ENCODE data around the gene RINT1. TPM values are rescaled to one million over a fixed set of nuclear protein-coding genes. Genes with fewer than 3 reads are reported as not detected.

Gene RINT1
- total RNA-seq, 4 donors from 2014 or later: 17.1 to 28.9 (median 18.7) TPM

- TF ChIP-seq POLR2A (IDR thresholded peaks at IDR 0.05) (no peak), CTCF (IDR thresholded peaks at IDR 0.05) (no peak)
- no peaks in the 10 kb centered on the region for H3K4me1 ChIP-seq
- no peak overlapping the region for H3K4me3 ChIP-seq
- H3K36me3 ChIP-seq: no peaks in the 10 kb centered on the region
- intact Hi-C loops (cut with DNase I; ENCODE audit: low total_unique reads): no loop called here
- DNase-seq: no peak
- H3K27me3 ChIP-seq: no peaks in the 10 kb centered on the region
- no peaks in the 10 kb centered on the region for H3K9me3 ChIP-seq
- peak overlapping the region in 1 of 2 donors; percentile 18 for H3K27ac ChIP-seq
Measured at GRCh38 chr7:105493923-105494315, 38.1 kb upstream of the RINT1 start.

- Histone ChIP-seq H3K4me1 (no peaks in the 10 kb centered on the region), H3K4me3 (no peak overlapping the region), H3K9me3 (no peaks in the 10 kb centered on the region), H3K27me3 (no peaks in the 10 kb centered on the region), H3K27ac (no peak overlapping the region), H3K36me3 (no peaks in the 10 kb centered on the region)
- intact Hi-C loops (cut with DNase I; ENCODE audit: low total_unique reads): no loop called here
- no peak for TF ChIP-seq CTCF (IDR thresholded peaks at IDR 0.05)
- no peak for TF ChIP-seq POLR2A (IDR thresholded peaks at IDR 0.05)
- no peak for DNase-seq
Measured at GRCh38 chr7:105496521-105496920, 35.5 kb upstream of the RINT1 start.

- intact Hi-C loops (cut with DNase I; ENCODE audit: low total_unique reads): no loop called here
- H3K36me3 ChIP-seq: no peaks in the 10 kb centered on the region
- H3K4me1 ChIP-seq: no peaks in the 10 kb centered on the region
- no peak for DNase-seq
- H3K27me3 ChIP-seq: no peaks in the 10 kb centered on the region
- no peaks in the 10 kb centered on the region for H3K9me3 ChIP-seq
- no peak overlapping the region for H3K4me3 ChIP-seq
- no peak overlapping the region for H3K27ac ChIP-seq
- TF ChIP-seq CTCF (IDR thresholded peaks at IDR 0.05) (no peak), POLR2A (IDR thresholded peaks at IDR 0.05) (no peak)
Measured at GRCh38 chr7:105497016-105497415, 35.0 kb upstream of the RINT1 start.

GRCh38 chr7:105502173-105502572 is 29.8 kb upstream of the RINT1 start:
- no peaks in the 10 kb centered on the region for H3K4me1 ChIP-seq
- intact Hi-C loops (cut with DNase I; ENCODE audit: low total_unique reads): no loop called here
- DNase-seq: no peak
- no peaks in the 10 kb centered on the region for H3K36me3 ChIP-seq
- H3K9me3 ChIP-seq: no peaks in the 10 kb centered on the region
- no peaks in the 10 kb centered on the region for H3K27me3 ChIP-seq
- H3K4me3 ChIP-seq: no peak overlapping the region
- TF ChIP-seq POLR2A (IDR thresholded peaks at IDR 0.05) (no peak), CTCF (IDR thresholded peaks at IDR 0.05) (no peak)
- no peak overlapping the region for H3K27ac ChIP-seq

- Histone ChIP-seq H3K36me3 (no peaks in the 10 kb centered on the region), H3K9me3 (no peaks in the 10 kb centered on the region), H3K4me1 (no peaks in the 10 kb centered on the region), H3K27ac (no peak overlapping the region), H3K4me3 (no peak overlapping the region), H3K27me3 (no peaks in the 10 kb centered on the region)
- no peak for TF ChIP-seq POLR2A (IDR thresholded peaks at IDR 0.05)
- no peak for TF ChIP-seq CTCF (IDR thresholded peaks at IDR 0.05)
- intact Hi-C loops (cut with DNase I; ENCODE audit: low total_unique reads): no loop called here
- no peak for DNase-seq
Measured at GRCh38 chr7:105512415-105512814, 19.6 kb upstream of the RINT1 start.

Data from uterus (tissue), 4 donors.